MM.1S (cell line): ENCODE results near the gene TFEC.

Experiments
- DNase-seq: peaks from one replicate; pipeline ENCODE4 v3.0.0-alpha.2; 2015
- H2AFZ ChIP-seq: fragments of 300-600 bp; sonication (generic); 2 replicates; pipeline ENCODE4 v1.6.0; 2016; ENCODE audit warnings: antibody characterized with exemption, low read length
- H3F3A ChIP-seq: fragments of 300-600 bp; sonication (generic); 2 replicates; pipeline ENCODE4 v1.6.1; 2016; ENCODE audit warnings: mild to moderate bottlenecking, antibody characterized with exemption, low read length, moderate library complexity, mixed read lengths; ENCODE audit not compliant: insufficient read depth
- H3K27ac ChIP-seq: fragments of 300-600 bp; sonication (generic); 2 replicates; pipeline ENCODE4 v1.5.1; 2016; ENCODE audit warnings: mild to moderate bottlenecking, low read length
- H3K27me3 ChIP-seq: fragments of 300-600 bp; sonication (generic); replicated peaks from 2 replicates; pipeline ENCODE4 v1.6.0; 2016; ENCODE audit warnings: low read length; ENCODE audit not compliant: insufficient read depth
- H3K36me3 ChIP-seq: fragments of 300-600 bp; sonication (generic); replicated peaks from 2 replicates; pipeline ENCODE4 v1.6.1; 2016; ENCODE audit warnings: mild to moderate bottlenecking, low read length, mixed read lengths; ENCODE audit not compliant: insufficient read depth
- H3K4me1 ChIP-seq: fragments of 300-600 bp; sonication (generic); 2 replicates; pipeline ENCODE4 v1.6.1; 2016; ENCODE audit warnings: low read length, mixed read lengths
- H3K4me2 ChIP-seq: fragments of 300-600 bp; sonication (generic); 2 replicates; pipeline ENCODE4 v1.6.0; 2016; ENCODE audit warnings: low read depth, low read length
- H3K4me3 ChIP-seq: fragments of 300-600 bp; sonication (generic); 2 replicates; pipeline ENCODE4 v1.5.1; 2016; ENCODE audit warnings: low read length, mixed read lengths
- H3K79me2 ChIP-seq: fragments of 300-600 bp; sonication (generic); 2 replicates; pipeline ENCODE4 v1.6.1; 2016; ENCODE audit warnings: mixed run types, low read length, mixed read lengths
- H3K9ac ChIP-seq: fragments of 300-600 bp; sonication (generic); 2 replicates; pipeline ENCODE4 v1.6.1; 2016; ENCODE audit warnings: low read length, mixed read lengths
- H3K9me2 ChIP-seq: fragments of 300-600 bp; sonication (generic); replicated peaks from 2 replicates; pipeline ENCODE4 v1.6.1; 2016; ENCODE audit warnings: mild to moderate bottlenecking, low read length, mixed read lengths; ENCODE audit not compliant: insufficient read depth
- H3K9me3 ChIP-seq: fragments of 300-600 bp; sonication (generic); replicated peaks from 2 replicates; pipeline ENCODE4 v1.6.1; 2016; ENCODE audit warnings: mild to moderate bottlenecking, low read length, mixed read lengths; ENCODE audit not compliant: insufficient read depth
- H4K20me1 ChIP-seq: fragments of 300-600 bp; sonication (generic); 2 replicates; pipeline ENCODE4 v1.6.1; 2016; ENCODE audit warnings: mild to moderate bottlenecking, low read length, moderate library complexity, mixed read lengths; ENCODE audit not compliant: insufficient read depth
- EZH2 ChIP-seq: fragments of 300-600 bp; sonication (generic); optimal IDR thresholded peaks from 2 replicates; pipeline ENCODE3; 2017; ENCODE audit warnings: low read depth, mild to moderate bottlenecking, antibody characterized with exemption, low read length, mixed read lengths
- EZH2phosphoT487 ChIP-seq: fragments of 300-600 bp; sonication (generic); IDR thresholded peaks from 2 replicates; pipeline ENCODE4 v1.6.1; 2018; ENCODE audit warnings: antibody characterized with exemption, low read length
- TF ChIP-seq, protein P1 (sequence below): fragments of 300-600 bp; sonication (generic); IDR thresholded peaks from 2 replicates; pipeline ENCODE4 v1.5.1; 2016; ENCODE audit warnings: antibody characterized with exemption, low read length, mixed read lengths

TFEC gene

DNA sequence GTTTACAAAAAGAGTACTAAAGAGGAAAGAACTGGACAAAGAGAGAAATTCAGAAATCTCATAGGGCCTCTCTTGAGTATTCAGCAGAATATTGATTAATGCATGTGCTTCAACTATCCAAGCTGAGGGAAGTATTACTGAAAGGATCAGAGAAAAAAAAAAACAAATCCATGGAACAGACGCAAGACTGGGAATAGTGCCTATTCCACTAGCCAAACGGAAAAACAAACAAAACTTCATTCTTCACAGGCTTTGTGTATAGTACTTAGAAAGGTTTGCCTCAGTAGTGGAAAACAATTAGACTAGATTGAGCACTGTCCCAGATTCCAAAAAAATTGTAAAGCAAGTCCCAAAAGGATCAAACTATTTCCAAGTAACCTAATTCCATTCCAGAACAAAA is 106.2 kb downstream of the TFEC start:
- Histone ChIP-seq H3K79me2 (no peaks in the 10 kb centered on the region), H3K27me3 (no peaks in the 10 kb centered on the region), H3K9ac (no peak overlapping the region), H3F3A (no peaks in the 10 kb centered on the region), H3K27ac (no peak overlapping the region), H2AFZ (no peak overlapping the region), H3K36me3 (no peaks in the 10 kb centered on the region), H3K4me1 (no peaks in the 10 kb centered on the region), H3K9me2 (no peaks in the 10 kb centered on the region), H4K20me1 (no peaks in the 10 kb centered on the region), H3K4me3 (no peak overlapping the region), H3K4me2 (no peak overlapping the region), H3K9me3 (no peaks in the 10 kb centered on the region)
- DNase-seq = no peak
- TF ChIP-seq EZH2phosphoT487 (no peak), EZH2 (no peak)
- TF ChIP-seq, protein P1, sequence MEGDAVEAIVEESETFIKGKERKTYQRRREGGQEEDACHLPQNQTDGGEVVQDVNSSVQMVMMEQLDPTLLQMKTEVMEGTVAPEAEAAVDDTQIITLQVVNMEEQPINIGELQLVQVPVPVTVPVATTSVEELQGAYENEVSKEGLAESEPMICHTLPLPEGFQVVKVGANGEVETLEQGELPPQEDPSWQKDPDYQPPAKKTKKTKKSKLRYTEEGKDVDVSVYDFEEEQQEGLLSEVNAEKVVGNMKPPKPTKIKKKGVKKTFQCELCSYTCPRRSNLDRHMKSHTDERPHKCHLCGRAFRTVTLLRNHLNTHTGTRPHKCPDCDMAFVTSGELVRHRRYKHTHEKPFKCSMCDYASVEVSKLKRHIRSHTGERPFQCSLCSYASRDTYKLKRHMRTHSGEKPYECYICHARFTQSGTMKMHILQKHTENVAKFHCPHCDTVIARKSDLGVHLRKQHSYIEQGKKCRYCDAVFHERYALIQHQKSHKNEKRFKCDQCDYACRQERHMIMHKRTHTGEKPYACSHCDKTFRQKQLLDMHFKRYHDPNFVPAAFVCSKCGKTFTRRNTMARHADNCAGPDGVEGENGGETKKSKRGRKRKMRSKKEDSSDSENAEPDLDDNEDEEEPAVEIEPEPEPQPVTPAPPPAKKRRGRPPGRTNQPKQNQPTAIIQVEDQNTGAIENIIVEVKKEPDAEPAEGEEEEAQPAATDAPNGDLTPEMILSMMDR = no peak

DNA sequence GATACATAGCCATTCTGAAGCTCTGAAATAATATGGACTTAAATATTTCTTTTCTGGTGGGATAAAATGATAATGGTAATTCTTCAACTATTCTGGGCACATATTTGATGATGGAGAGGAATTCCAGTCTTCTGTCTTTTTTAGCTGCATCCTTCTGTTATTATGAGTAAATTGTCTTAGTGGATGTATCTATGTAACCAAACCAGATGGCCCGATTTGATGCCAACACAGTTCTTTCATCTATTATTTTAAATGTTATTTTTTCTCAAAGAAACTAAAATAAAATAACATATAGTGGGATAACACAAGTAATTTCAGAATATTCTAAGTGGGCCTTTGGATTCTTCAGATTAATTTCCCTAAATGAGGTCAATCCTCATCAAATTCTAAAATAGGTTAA is 110.2 kb downstream of the TFEC start:
- no peak overlapping the region for H3K9ac ChIP-seq
- no peak overlapping the region for H3K4me3 ChIP-seq
- H2AFZ ChIP-seq = no peak overlapping the region
- DNase-seq = no peak
- H3F3A ChIP-seq = no peaks in the 10 kb centered on the region
- H3K27me3 ChIP-seq = no peaks in the 10 kb centered on the region
- TF ChIP-seq EZH2phosphoT487 = no peak
- TF ChIP-seq, protein P1 = no peak
- no peak for TF ChIP-seq EZH2
- no peaks in the 10 kb centered on the region for H3K9me3 ChIP-seq
- no peak overlapping the region for H3K27ac ChIP-seq
- H4K20me1 ChIP-seq = no peaks in the 10 kb centered on the region
- no peak overlapping the region for H3K4me2 ChIP-seq
- no peaks in the 10 kb centered on the region for H3K4me1 ChIP-seq
- H3K9me2 ChIP-seq = no peaks in the 10 kb centered on the region
- no peaks in the 10 kb centered on the region for H3K36me3 ChIP-seq
- no peaks in the 10 kb centered on the region for H3K79me2 ChIP-seq

GRCh38 chr7:115914951-115915350 is 115.6 kb downstream of the TFEC start:
- H3K79me2 ChIP-seq = no peaks in the 10 kb centered on the region
- H3K9me2 ChIP-seq = no peaks in the 10 kb centered on the region
- no peaks in the 10 kb centered on the region for H3K36me3 ChIP-seq
- no peaks in the 10 kb centered on the region for H3K9me3 ChIP-seq
- H3K4me2 ChIP-seq = no peak overlapping the region
- H3K4me1 ChIP-seq = peaks cover 9% of the 10 kb centered on the region
- no peak overlapping the region for H3K4me3 ChIP-seq
- DNase-seq = no peak
- H3K9ac ChIP-seq = no peak overlapping the region
- no peak overlapping the region for H3K27ac ChIP-seq
- H3F3A ChIP-seq = no peaks in the 10 kb centered on the region
- H2AFZ ChIP-seq = no peak overlapping the region
- no peaks in the 10 kb centered on the region for H3K27me3 ChIP-seq
- H4K20me1 ChIP-seq = no peaks in the 10 kb centered on the region
- TF ChIP-seq, protein P1 = no peak
- no peak for TF ChIP-seq EZH2phosphoT487
- TF ChIP-seq EZH2 = no peak
